Activated T-cell treated with anti-CD3 and anti-CD28 coated beads, Interleukin-2, amount 50 U/mL, for 72 hours (primary cell): ENCODE data around the gene NXN. TPM values are rescaled to one million over a fixed set of nuclear protein-coding genes. Genes with fewer than 3 reads are reported as not detected.
"Not testable (repeated sequence)": the region's sequence is repeated elsewhere in the genome, so short reads cannot be mapped to it uniquely, and the experiment has no call there.

Experiments
- ATAC-seq, 2 donors: fragments of 150-1000 bp; cut with Tn5 transposase; replicated peaks in 1 of 2; 2 replicates each; pipeline ENCODE4 v1.10.0; 2021; ENCODE audit warnings: moderate library complexity in 2 of 2, mild to moderate bottlenecking in 1 of 2
- DNase-seq, 2 donors: peaks; one replicate each; pipeline ENCODE4 v3.0.0; 2021 to 2022; ENCODE audit warnings: mixed read lengths in 1 of 2
- H3K27ac Mint-ChIP-seq: one replicate; pipeline ENCODE4 v1.8.0; 2022; ENCODE audit warnings: mild to moderate bottlenecking, moderate library complexity, mixed read lengths
- H3K27me3 Mint-ChIP-seq: one replicate; pipeline ENCODE4 v1.8.0; 2022; ENCODE audit warnings: low read depth, mixed read lengths
- H3K36me3 Mint-ChIP-seq, 2 donors: one replicate each; pipeline ENCODE4 v1.8.0; 2022; ENCODE audit warnings: mixed read lengths in 2 of 2, mild to moderate bottlenecking in 1 of 2; ENCODE audit not compliant: insufficient read depth in 2 of 2
- H3K4me1 Mint-ChIP-seq: one replicate; pipeline ENCODE4 v1.8.0; 2022; ENCODE audit warnings: low read depth, mixed read lengths
- H3K4me3 Mint-ChIP-seq, 2 donors: one replicate each; pipeline ENCODE4 v1.8.0; 2022; ENCODE audit warnings: mild to moderate bottlenecking in 2 of 2, mixed read lengths in 2 of 2, moderate library complexity in 2 of 2
- H3K9me3 Mint-ChIP-seq, 2 donors: one replicate each; pipeline ENCODE4 v1.8.0; 2022; ENCODE audit warnings: mixed read lengths in 2 of 2
- total RNA-seq, 2 donors: library from RNA; stranded (reverse); gene quantifications; one replicate each; pipeline ENCODE4 v1.2.3, GENCODE V29; 2022

The NXN gene
- total RNA-seq, 2 donors from 2014 or later = 1.2 to 1.7 TPM

- Mint-ChIP-seq H3K36me3 (no peaks in the 10 kb centered on the region), H3K27me3 (no peaks in the 10 kb centered on the region), H3K27ac (no peak overlapping the region), H3K4me1 (no peaks in the 10 kb centered on the region), H3K4me3 (no peak overlapping the region), H3K9me3 (peaks cover 4% of the 10 kb centered on the region in 2 donors)
- no peak for DNase-seq
- ATAC-seq = no peak
Observed at GRCh38 chr17:807523-808294, 171.9 kb downstream of the NXN start.

DNA sequence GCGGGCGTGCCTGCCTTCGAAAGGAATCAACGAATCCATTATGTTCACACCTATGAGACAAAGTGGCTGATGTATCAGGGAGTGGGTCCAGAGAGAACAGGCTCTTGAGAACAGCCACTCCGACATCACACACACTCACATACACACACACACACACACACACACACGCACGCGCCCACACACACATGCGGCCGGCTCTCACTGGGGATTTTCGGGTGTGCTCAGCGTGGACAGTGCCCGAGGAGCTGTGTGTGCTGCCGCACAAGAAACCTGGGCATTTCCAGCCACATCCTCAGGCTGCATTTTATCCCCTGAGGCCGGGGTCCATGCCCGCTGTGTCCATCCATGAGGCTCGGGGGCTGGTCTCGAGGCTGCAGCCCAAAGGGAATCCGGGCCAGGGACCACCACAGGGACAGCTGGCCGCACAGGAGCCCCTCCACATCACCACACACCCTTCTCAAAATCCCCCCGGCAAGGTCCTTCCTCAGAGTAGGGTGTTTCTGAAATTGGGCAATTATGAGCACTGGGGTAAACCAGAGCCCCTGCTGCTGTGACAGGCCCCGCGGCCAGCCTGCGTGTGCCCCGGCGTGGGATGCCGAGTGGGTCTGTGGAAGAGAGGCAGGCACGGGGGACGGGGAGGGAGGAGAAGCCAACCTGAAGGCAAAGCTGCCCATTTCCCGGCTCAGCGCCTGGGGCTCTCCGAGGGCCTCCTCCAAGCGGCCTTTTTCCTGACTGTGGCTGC is 172.6 kb downstream of the NXN start:
- Mint-ChIP-seq H3K27me3 (no peaks in the 10 kb centered on the region), H3K9me3 (no peaks in the 10 kb centered on the region), H3K27ac (no peak overlapping the region), H3K36me3 (no peaks in the 10 kb centered on the region), H3K4me1 (no peaks in the 10 kb centered on the region), H3K4me3 (no peak overlapping the region)
- ATAC-seq (no peak), DNase-seq (no peak)

DNA sequence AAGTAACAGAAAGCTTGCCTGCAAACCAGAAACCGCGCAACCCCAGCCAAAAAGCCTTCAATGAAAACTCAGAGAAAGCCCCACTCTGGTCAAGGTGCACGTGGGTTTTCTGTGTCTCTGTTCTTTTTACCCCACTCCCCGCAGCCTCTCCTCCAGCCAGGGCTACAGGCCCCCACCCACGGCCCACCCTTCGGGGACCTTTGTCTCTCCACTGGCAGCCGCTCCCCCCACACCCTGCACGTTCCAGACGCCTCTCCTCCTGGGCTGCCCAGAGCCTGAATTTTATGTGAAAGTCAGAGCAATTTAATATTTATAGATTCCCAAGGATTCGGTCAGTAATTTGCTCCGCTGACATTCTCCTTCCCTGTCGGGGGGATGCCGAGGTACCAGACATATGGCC is 173.2 kb downstream of the NXN start:
- H3K9me3 Mint-ChIP-seq = no peaks in the 10 kb centered on the region
- H3K4me3 Mint-ChIP-seq = no peak overlapping the region
- DNase-seq (no peak), ATAC-seq (no peak)
- no peak overlapping the region for H3K27ac Mint-ChIP-seq
- no peaks in the 10 kb centered on the region for H3K4me1 Mint-ChIP-seq
- no peaks in the 10 kb centered on the region for H3K27me3 Mint-ChIP-seq
- H3K36me3 Mint-ChIP-seq = no peaks in the 10 kb centered on the region

DNA sequence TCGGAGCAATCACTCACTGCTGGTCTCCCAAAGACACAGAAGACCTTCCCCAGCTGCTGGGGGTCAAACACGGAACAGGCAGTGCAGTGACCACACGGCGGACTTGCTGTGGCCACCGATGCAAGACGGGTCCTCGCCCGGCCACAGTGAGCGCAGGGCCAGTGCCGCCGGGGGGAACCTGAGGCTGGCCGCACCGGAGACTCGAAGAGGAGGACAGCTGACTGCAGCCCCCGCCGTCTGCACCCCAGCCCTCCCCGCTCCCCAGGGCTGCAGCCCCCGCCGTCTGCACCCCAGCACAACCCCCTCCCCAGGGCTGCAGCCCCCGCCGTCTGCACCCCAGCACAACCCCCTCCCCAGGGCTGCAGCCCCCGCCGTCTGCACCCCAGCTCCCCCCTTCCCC is 173.7 kb downstream of the NXN start:
- not testable (repeated sequence) for H3K27me3 Mint-ChIP-seq, H3K27ac Mint-ChIP-seq, H3K9me3 Mint-ChIP-seq, H3K36me3 Mint-ChIP-seq, H3K4me3 Mint-ChIP-seq, H3K4me1 Mint-ChIP-seq, ATAC-seq, DNase-seq

- no peaks in the 10 kb centered on the region for H3K36me3 Mint-ChIP-seq
- H3K27me3 Mint-ChIP-seq = no peaks in the 10 kb centered on the region
- H3K9me3 Mint-ChIP-seq = no peaks in the 10 kb centered on the region
- no peak overlapping the region for H3K4me3 Mint-ChIP-seq
- H3K27ac Mint-ChIP-seq = no peak overlapping the region
- DNase-seq = no peak
- no peak for ATAC-seq
- no peaks in the 10 kb centered on the region for H3K4me1 Mint-ChIP-seq
Observed at GRCh38 chr17:804541-805435, 174.8 kb downstream of the NXN start.

- H3K27me3 Mint-ChIP-seq = no peaks in the 10 kb centered on the region
- H3K9me3 Mint-ChIP-seq = no peaks in the 10 kb centered on the region
- H3K36me3 Mint-ChIP-seq = no peaks in the 10 kb centered on the region
- ATAC-seq (no peak), DNase-seq (no peak)
- no peak overlapping the region for H3K4me3 Mint-ChIP-seq
- no peaks in the 10 kb centered on the region for H3K4me1 Mint-ChIP-seq
- no peak overlapping the region for H3K27ac Mint-ChIP-seq
Observed at GRCh38 chr17:802901-803881, 176.4 kb downstream of the NXN start.

- no peak overlapping the region for H3K4me3 Mint-ChIP-seq
- no peaks in the 10 kb centered on the region for H3K4me1 Mint-ChIP-seq
- H3K36me3 Mint-ChIP-seq = no peaks in the 10 kb centered on the region
- DNase-seq (no peak), ATAC-seq (no peak)
- no peaks in the 10 kb centered on the region for H3K9me3 Mint-ChIP-seq
- H3K27me3 Mint-ChIP-seq = no peaks in the 10 kb centered on the region
- no peak overlapping the region for H3K27ac Mint-ChIP-seq
Observed at GRCh38 chr17:802481-802880, 177.1 kb downstream of the NXN start.

- Mint-ChIP-seq H3K27me3 (no peaks in the 10 kb centered on the region), H3K4me1 (no peaks in the 10 kb centered on the region), H3K4me3 (no peak overlapping the region), H3K9me3 (no peaks in the 10 kb centered on the region), H3K36me3 (no peaks in the 10 kb centered on the region), H3K27ac (no peak overlapping the region)
- DNase-seq = no peak
- no peak for ATAC-seq
Observed at GRCh38 chr17:801660-802059, 177.9 kb downstream of the NXN start.

- DNase-seq (no peak), ATAC-seq (no peak)
- no peak overlapping the region for H3K4me3 Mint-ChIP-seq
- H3K27ac Mint-ChIP-seq = no peak overlapping the region
- H3K4me1 Mint-ChIP-seq = no peaks in the 10 kb centered on the region
- no peaks in the 10 kb centered on the region for H3K9me3 Mint-ChIP-seq
- H3K36me3 Mint-ChIP-seq = no peaks in the 10 kb centered on the region
- no peaks in the 10 kb centered on the region for H3K27me3 Mint-ChIP-seq
Observed at GRCh38 chr17:800446-801242, 178.9 kb downstream of the NXN start.

DNA sequence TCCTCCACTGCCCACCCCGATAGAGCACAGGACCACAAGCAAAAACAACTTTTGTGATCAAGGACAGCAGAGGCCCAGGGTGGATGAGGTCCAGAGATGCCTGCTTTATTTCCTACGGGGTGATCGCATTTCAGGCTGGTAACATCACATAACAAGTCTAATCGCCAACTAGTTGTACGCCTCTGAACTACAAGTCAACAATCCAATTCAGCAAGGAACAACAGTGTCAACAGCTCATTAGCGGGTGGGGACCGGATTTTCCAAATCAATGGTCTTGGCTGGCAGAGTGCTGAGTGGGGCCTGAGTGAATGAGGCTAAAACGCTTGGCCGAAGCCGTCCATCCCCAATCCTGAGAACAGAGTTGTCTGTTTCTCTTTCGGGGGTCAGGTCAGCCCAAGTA is 180.3 kb downstream of the NXN start:
- Mint-ChIP-seq H3K27ac (no peak overlapping the region), H3K9me3 (no peaks in the 10 kb centered on the region), H3K4me1 (peaks cover 8% of the 10 kb centered on the region), H3K27me3 (no peaks in the 10 kb centered on the region), H3K36me3 (no peaks in the 10 kb centered on the region), H3K4me3 (no peak overlapping the region)
- ATAC-seq (no peak), DNase-seq (no peak)

DNA sequence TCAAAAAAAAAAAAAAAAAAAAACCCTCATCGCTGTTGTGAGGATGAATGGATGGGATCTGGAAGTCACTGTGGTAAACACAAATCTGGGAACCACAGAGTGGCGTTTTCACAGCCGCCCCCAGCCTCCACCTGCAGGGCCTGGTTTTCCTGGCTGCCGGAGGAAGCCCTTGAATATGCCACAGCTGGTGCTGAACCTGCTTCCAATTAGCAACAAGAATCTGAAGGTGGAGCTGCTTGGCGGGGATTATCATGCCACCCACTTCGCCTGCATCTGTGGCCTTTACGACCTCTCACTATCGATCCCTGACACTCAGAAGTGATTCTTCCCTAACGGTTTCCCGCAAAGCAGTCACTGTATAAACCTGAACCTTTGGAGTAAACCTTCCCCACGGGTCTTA is 181.3 kb downstream of the NXN start:
- Mint-ChIP-seq H3K36me3 (no peaks in the 10 kb centered on the region), H3K27me3 (no peaks in the 10 kb centered on the region), H3K4me1 (peaks cover 8% of the 10 kb centered on the region), H3K27ac (no peak overlapping the region), H3K4me3 (no peak overlapping the region), H3K9me3 (no peaks in the 10 kb centered on the region)
- no peak for ATAC-seq
- DNase-seq = no peak
